GM18873 (cell line): ENCODE measurements around the gene MOCOS.

ENCODE experiments used
- ATAC-seq: cut with Tn5 transposase; IDR thresholded peaks from one replicate; pipeline ENCODE4 v1.9.1; 2021; ENCODE audit warnings: mild to moderate bottlenecking, moderate library complexity, moderate number of reproducible peaks; ENCODE audit not compliant: unreplicated experiment, low FRiP score

The MOCOS gene

DNA sequence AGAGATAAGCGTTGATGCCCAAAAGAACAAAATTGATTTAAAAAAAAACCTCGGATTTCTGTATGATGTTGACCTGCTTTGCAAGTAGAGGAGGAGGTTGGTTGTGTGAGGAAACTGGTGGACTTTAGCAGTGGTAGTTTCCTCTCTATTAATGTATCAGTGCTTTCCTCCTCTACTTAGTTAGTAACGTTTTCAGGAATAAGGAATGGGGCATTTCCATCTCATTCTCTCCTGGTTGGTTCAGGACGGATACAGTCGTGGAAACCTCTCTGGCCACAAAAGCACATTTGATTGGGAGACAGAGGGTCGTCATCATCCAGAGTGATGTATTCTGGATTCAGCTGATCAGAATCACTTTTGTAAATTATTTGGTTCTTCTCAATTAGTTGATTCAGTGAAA lies 111.7 kb downstream of the MOCOS start:
- ATAC-seq: no peak

DNA sequence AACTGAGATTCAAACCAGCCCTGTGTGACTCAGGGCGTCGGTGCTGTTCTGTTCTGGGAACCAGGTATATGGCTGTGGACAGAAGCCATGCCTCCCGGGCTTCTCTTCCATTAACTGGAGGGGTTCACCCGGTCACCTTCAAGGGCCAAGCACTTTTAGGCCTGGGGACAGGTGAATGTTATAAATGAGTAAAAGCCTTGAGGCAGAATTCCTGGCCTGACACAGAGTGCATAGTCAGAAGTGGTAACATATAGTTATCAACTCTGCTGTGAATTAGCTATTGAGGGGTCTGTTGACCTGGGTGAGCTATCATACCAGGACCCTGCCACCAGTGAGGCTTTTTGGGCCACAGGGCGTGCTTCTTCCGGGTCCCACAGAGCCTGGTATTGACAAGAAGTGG lies 112.9 kb downstream of the MOCOS start:
- ATAC-seq: no peak

DNA sequence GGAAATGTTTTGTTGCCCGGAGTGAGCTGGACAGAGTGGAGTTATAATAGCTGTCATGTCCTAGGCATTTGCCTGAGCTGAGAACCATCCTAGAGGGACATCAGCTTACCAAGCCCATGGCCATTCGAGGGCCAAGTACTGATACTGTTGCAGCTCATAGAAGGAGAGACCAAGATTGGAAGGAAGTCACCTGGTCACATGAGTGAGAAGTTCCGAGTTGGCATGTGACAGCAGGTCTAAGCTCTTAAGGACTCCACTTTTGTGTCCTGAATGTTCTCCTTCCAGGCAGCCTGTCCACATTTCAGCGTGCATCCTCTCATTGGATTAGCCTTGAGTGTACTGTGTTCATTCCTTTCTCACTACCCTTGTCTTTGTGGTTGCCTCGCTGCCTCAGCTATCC lies 114.6 kb downstream of the MOCOS start:
- ATAC-seq: no peak

DNA sequence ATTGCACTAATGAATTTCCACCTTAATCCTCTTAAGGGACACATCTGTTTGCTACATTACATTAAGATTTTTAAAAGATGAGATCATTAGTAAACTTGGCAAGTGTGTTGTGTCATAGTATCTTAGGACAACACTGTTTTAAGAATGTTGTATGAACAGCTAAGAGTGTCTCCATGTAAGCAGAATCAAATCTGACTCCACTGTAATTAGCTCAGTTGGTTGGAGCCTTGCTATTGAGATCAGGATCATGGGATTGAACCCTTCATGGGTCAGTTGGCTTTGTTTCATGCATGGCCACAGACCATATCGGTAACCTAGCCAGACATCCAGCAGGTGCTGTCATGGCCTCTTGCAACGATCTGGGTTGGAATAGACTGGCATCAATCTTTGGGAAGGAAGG lies 115.4 kb downstream of the MOCOS start:
- no peak for ATAC-seq

DNA sequence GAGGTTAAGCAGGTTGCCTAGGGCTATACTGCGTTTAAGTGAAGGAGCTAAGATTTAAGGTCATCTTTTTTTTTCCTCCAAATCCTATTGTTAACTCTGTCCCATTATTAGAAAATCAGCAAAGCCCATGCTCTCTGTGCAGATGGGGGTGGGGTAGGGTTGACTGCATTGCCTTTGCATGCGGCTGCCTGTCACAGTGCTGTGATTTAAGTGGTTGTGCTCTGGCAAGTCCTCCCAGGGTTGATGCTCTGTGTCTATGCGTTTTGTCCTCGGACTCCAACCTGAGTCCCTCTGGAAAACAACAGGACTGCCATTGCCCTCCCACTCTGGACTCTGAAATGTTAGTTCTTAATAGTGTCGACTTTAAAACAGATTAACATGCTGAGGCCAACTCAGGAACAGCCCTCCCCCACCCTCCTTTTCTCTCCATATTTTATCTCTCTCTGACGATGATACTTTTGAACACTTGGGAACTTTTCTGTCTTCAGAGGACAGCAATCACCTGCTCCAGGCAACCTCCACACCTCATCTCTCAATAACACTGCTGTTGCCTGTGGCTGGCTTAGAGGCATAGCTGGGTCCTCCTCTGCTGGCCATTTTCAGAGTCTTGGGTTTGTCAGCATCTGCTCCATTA lies 116.0 kb downstream of the MOCOS start:
- no peak for ATAC-seq

DNA sequence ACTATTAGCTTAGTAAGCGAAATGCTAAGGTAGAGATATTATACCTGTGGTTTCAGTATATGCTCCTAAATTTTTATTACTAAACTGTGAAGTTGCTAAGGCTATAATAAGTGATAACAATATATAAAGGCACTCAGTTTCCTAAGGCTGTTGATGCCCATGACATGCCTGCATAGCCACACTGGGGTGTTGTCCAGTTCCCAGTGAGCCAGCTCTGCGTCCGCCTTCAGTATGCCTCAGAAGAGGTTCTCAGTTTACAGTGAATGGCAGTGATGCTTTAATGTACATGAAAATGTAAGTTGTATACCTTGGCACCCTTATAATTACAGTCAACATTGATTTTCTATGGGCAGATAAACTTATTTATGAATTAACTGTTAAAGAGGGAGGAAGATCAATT lies 117.4 kb downstream of the MOCOS start:
- no peak for ATAC-seq

DNA sequence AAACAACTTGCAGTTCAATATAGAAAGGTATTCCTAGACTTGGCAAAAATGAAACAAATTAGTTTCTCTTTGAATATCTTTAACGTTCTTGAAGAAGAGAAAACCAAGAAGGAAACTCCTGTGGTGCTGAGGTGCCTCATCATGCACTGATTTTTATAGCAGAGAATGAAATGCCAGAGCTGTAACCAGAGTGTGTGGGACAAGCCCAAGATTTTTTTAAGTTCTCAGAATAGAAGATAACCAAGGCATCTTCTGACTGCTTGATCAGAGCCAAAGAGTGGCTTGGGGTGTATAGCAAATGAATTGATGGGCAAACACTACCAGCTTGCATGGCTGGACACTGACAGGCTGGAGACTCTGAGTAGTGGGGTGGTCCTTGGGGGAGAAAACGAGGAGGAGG lies 118.1 kb downstream of the MOCOS start:
- no peak for ATAC-seq

DNA sequence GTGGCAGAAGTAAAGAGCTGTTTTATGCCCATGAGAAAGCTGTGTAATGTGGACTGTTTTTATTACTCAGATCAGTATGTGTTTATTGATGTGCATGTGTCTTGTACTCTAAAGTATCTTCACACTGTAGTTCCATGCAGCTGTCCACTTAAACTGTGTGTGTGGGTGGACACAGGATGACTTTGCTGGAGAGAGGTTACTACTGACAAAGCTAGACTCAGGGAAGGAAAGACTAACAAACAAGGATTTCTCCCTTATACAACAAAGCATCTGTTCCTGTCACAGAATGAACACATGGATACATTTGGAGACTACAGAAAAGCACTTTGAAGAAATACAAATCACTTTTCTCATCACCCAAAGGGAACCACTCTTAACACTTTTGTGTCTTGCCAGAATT lies 120.2 kb downstream of the MOCOS start:
- ATAC-seq: no peak

DNA sequence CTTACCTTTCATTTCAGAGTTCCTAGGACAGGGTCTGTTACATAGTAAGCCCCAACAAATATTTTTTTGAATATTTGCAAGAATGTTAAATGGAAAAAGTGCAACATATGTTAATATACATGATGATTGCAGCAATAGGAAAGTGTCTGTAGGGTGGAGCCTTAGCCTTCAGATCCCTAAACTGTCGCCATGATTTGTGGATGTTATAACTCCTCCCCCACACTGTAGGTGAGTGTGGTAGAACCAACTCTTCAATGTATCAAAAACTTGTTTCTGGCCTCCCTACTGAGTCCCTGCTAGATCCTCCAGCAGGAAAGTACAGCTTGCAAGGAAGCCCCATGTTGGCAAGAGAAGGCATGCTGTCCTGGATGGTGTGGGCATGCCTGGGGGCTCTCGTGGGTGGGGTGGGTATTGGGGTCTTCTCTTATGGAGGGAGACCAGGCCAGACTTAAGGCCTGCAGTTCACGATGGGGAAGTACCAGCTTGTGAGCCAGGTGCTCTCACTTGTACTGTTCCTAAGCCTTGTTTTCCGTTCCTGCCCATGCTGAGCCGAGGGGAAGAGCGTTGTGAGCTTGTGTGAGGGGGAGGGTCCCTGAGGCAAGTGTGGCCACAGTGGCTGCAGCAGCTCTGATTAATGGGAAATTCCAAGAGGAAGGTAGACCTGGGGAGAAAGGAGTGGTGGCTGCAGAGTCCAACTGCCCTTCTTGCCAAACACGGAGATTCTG lies 121.6 kb downstream of the MOCOS start:
- no peak for ATAC-seq

DNA sequence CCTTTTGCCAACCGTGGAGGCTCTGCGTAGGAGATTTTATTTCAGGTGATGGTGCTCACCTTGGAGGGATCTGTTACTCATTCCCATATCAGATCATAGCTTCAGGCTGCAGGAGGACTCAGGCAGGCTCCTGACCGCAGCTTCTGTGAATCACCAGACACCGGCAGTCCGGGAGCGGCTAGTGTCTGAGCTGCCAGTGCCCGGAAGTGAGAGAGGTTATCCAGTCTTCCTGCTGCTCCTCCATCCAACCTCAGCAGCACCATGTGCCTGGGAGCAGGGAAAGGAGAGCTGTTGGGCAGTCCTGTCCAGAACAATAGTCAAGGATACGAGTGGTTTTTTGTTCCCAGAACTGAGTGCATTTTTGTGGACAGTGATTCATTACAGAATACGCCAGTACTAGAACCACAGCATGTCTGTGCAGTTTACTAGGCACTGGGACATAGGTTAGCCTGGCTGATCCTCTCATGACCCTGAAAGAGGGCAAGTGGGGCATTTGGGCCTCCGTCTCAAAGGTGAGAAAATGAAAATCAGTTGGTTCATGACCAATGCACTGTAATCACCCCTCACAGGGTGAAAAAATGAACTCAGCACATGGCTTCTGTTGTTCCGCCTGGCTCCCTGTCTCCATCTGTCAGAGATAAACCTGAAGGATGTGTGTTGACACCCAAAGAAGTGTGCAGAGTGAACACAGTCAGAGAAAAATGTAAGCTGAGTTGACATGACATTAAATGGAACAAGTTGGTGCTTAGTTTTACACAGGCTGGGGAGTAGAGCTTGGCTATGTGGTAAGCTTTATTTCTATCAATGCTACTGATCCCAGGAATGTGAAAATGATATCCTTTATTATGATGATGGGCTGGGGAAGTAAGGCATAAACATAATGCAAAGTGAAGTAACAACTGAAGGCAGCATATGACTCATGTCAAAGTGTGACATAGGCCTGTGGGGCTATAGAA lies 122.4 kb downstream of the MOCOS start:
- no peak for ATAC-seq

DNA sequence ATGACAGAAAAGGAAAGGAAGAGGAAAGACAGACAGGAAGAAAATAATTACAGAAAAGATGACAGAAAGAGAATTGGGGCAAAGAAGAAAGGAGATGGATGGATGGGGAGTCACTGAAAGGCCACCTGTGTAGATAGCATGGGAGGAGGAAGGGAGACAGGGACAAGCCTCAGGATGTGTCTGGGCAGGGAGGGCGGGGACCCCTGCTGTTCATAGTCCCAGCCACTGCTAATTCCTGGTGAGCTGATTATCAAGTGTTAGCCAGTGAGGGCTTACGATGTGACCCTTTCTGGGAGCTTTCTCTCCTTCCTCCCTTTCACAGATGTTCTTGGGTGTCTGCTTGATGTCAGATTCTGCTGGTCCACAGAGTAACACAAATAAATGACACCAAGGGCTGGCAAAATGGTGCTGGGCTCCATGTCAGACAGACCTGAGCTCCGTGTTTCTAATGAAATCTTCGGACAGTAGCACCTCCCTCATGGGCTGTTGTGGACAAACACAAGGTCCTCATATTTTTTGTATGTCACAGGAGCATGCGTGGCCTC lies 123.8 kb downstream of the MOCOS start:
- no peak for ATAC-seq

DNA sequence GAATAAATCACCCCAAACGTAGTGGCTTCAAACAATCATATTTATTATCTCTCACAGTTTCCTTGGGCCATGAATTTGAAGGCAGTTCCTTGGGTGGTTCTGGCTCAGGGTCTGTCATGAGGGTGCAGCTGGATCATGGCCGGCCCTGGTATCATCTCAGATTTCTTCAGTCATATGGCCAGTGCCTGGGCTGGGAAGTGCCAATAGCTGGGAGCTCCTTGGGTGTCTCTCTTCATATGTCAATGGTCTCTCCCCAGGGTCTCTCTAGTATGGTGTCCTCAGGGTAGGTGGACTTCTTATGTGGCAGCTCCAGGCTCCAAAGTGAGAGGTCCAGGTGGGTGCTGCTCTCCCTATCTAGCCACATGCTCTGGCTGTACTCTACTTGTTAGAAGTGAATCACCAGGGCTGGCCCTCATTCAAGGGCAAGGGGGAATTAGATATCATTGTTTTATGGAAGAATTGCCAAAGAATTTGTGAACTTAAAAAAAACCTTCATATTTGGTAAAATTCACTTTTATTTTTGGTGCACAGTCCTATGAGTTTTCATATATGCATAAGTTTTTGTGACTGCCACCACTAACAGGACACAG lies 125.6 kb downstream of the MOCOS start:
- no peak for ATAC-seq

DNA sequence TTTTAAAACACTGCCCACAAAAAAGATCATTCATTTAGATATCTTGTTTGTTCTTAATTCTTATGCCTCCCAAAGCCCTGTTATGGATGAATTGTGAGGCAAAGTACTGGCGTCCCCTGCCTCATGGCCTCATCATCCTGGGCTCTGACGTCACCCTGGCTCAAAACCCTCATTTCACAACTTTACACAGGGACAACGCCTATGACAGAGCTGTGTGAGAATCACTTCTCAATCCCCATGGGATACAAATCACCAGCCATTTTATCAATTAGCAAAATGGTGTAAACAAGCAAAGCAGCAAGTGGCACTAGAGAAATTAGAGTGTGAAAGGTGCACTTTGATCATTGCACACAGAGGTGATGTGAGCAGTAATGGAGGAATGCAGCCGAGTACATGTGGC lies 126.8 kb downstream of the MOCOS start:
- no peak for ATAC-seq

DNA sequence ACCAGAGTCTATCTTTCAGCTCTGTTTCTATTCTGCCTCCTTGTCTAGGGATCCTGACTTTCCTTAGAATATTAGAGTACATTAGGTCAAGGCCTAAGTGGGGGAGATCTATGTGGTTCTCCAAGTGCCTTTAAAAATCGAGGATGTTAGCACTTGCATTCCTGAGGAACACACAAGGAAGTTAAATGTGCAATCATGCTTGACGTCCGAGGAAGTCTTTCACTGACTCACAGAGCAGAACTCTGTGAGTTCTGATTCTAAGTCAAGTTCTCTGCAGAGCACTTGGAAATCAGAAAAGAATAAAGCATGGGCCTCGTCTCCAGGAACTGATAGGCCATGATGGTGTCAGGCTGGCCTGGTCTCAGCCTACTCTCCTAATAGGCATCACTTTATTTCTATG lies 127.5 kb downstream of the MOCOS start:
- no peak for ATAC-seq

DNA sequence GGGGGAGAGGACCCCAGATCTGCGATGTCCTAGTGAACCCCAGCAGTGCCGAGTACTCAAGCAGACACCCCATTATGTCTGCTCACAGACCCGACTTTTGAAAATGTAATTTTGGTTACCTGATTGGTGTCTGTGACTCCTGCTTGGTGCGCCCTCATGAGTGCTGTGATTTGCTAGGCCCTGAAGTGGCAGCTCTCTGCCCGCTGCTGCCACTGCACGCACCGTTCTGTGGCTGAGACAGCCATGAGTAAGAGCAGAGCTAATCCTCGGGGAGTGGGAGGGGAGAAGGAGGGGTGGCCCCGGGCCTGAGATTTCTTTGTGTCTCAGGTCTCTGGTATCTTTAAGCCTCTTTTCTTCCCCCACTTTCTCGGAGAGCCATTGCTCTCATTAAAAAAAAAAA lies 128.4 kb downstream of the MOCOS start:
- ATAC-seq: no peak

DNA sequence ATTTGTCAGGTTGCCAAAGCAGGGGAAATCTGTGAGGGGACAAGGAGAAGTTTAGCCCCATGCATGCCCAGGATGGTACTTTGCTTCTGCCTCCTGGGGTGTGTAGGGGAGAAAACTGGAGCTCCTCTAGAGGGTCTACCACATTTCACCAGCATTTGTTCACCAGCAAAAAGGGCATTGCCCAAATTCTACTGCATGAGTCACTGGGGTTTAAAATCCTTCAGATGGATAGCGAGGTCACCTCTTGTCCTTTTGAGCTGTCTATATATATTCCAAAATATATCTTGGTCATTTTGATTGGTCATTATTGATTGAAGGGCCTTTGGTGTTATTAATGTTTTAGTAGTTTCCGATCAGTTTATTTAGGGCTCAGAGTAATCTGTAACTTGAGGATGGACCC lies 128.9 kb downstream of the MOCOS start:
- no peak for ATAC-seq
